Osteoblast (primary cell): ENCODE measurements around the gene MARCHF2. TPM values are rescaled to one million over a fixed set of nuclear protein-coding genes. Genes with fewer than 3 reads are reported as not detected.

Source experiments
- DNase-seq: peaks from one replicate; pipeline ENCODE4 v3.0.0; 2011; ENCODE audit warnings: low spot score, mixed read lengths; ENCODE audit not compliant: insufficient read length; ENCODE audit errors: missing footprints
- H2AFZ ChIP-seq: 2 replicates; pipeline ENCODE4 v1.6.0; 2011; ENCODE audit warnings: mild to moderate bottlenecking, low read length
- H3K27ac ChIP-seq: 2 replicates; pipeline ENCODE4 v1.5.1; 2011; ENCODE audit warnings: mild to moderate bottlenecking, low read depth, low read length, moderate library complexity
- H3K27me3 ChIP-seq: 2 replicates; pipeline ENCODE4 v1.6.0; 2012; ENCODE audit warnings: mild to moderate bottlenecking, control low read depth, inconsistent platforms, low read length, moderate library complexity; ENCODE audit not compliant: insufficient read depth
- H3K36me3 ChIP-seq: 2 replicates; pipeline ENCODE4 v1.5.1; 2011; ENCODE audit warnings: mild to moderate bottlenecking, low read length, control low read depth, moderate library complexity; ENCODE audit not compliant: insufficient read depth
- H3K4me1 ChIP-seq: 2 replicates; pipeline ENCODE4 v1.5.1; 2011; ENCODE audit warnings: mild to moderate bottlenecking, low read length, control low read depth, moderate library complexity; ENCODE audit not compliant: insufficient read depth
- H3K4me2 ChIP-seq: 2 replicates; pipeline ENCODE4 v1.6.0; 2011; ENCODE audit warnings: mild to moderate bottlenecking, low read length; ENCODE audit not compliant: insufficient read depth
- H3K4me3 ChIP-seq: fragments of 200-600 bp; sonication (generic); 3 replicates; pipeline ENCODE4 v1.5.1; 2012; ENCODE audit warnings: mild to moderate bottlenecking, low read length, inconsistent platforms; ENCODE audit not compliant: insufficient read depth
- H3K79me2 ChIP-seq: 2 replicates; pipeline ENCODE4 v1.6.0; 2012; ENCODE audit warnings: mild to moderate bottlenecking, low read length, control low read depth, inconsistent platforms; ENCODE audit not compliant: insufficient read depth
- H3K9me3 ChIP-seq: 2 replicates; pipeline ENCODE4 v1.5.1; 2011; ENCODE audit warnings: low read depth, low read length, control low read depth
- H4K20me1 ChIP-seq: 2 replicates; pipeline ENCODE4 v1.6.0; 2012; ENCODE audit warnings: mild to moderate bottlenecking, low read length, control low read depth; ENCODE audit not compliant: insufficient read depth
- CTCF ChIP-seq: IDR thresholded peaks from 2 replicates; pipeline ENCODE4 v1.5.1; 2011; ENCODE audit warnings: mild to moderate bottlenecking, low read depth, low read length, moderate library complexity; ENCODE audit errors: extremely low read depth
- total RNA-seq: library from RNA; depleted of rRNA; stranded (reverse); fragments of >200 nt; gene quantifications from 2 replicates; pipeline ENCODE4 v1.2.3, GENCODE V29; 2012

The MARCHF2 gene
- total RNA-seq, 1 donor, result 69.8 TPM

GRCh38 chr19:8390617-8390981 is 22.5 kb upstream of the MARCHF2 start:
- peak; percentile 99 for DNase-seq
- Histone ChIP-seq H4K20me1 (peaks cover 45% of the 10 kb centered on the region), H3K4me1 (peaks cover 14% of the 10 kb centered on the region), H3K27me3 (no peaks in the 10 kb centered on the region), H3K36me3 (no peaks in the 10 kb centered on the region), H3K4me3 (peak overlapping the region; percentile 98), H3K27ac (peak overlapping the region; percentile 95), H3K9me3 (no peaks in the 10 kb centered on the region), H3K4me2 (peak overlapping the region; percentile 74), H3K79me2 (peaks cover 43% of the 10 kb centered on the region), H2AFZ (peak overlapping the region; percentile 47)
- TF ChIP-seq CTCF, result no peak

- Histone ChIP-seq H3K27me3 (no peaks in the 10 kb centered on the region), H3K79me2 (peaks cover 51% of the 10 kb centered on the region)
These were observed 21.7 kb upstream of the MARCHF2 start for GRCh38 chr19:8391198-8392016.

GRCh38 chr19:8392017-8392591 is 21.0 kb upstream of the MARCHF2 start:
- H3K4me2 ChIP-seq, result peak overlapping the region; percentile 74
- TF ChIP-seq CTCF, result no peak
- peak; percentile 75 for DNase-seq

More at GRCh38 chr19:8391198-8392016, 21.7 kb upstream of the MARCHF2 start:
- Histone ChIP-seq H3K27ac (no peak overlapping the region), H3K4me2 (peak overlapping the region; percentile 74), H2AFZ (no peak overlapping the region), H3K9me3 (no peaks in the 10 kb centered on the region), H3K4me3 (peak overlapping the region; percentile 55), H3K36me3 (no peaks in the 10 kb centered on the region), H3K4me1 (peaks cover 14% of the 10 kb centered on the region), H4K20me1 (peaks cover 53% of the 10 kb centered on the region)
- DNase-seq, result peak; percentile 59
- no peak for TF ChIP-seq CTCF

GRCh38 chr19:8393192-8393870 is 19.8 kb upstream of the MARCHF2 start:
- no peaks in the 10 kb centered on the region for H3K36me3 ChIP-seq
- no peaks in the 10 kb centered on the region for H3K27me3 ChIP-seq
- no peak overlapping the region for H3K27ac ChIP-seq
- no peak overlapping the region for H2AFZ ChIP-seq
- no peak for TF ChIP-seq CTCF
- DNase-seq, result peak; percentile 34
- no peak overlapping the region for H3K4me2 ChIP-seq
- peaks cover 23% of the 10 kb centered on the region for H3K4me1 ChIP-seq
- H3K79me2 ChIP-seq, result peaks cover 69% of the 10 kb centered on the region
- H4K20me1 ChIP-seq, result peaks cover 71% of the 10 kb centered on the region
- no peaks in the 10 kb centered on the region for H3K9me3 ChIP-seq
- H3K4me3 ChIP-seq, result no peak overlapping the region

More at GRCh38 chr19:8392017-8392591, 21.0 kb upstream of the MARCHF2 start:
- no peaks in the 10 kb centered on the region for H3K27me3 ChIP-seq
- H3K4me3 ChIP-seq, result no peak overlapping the region
- no peak overlapping the region for H2AFZ ChIP-seq
- peaks cover 18% of the 10 kb centered on the region for H3K4me1 ChIP-seq
- peak overlapping the region; percentile 33 for H3K27ac ChIP-seq
- H3K36me3 ChIP-seq, result no peaks in the 10 kb centered on the region
- H3K79me2 ChIP-seq, result peaks cover 56% of the 10 kb centered on the region
- H3K9me3 ChIP-seq, result no peaks in the 10 kb centered on the region
- H4K20me1 ChIP-seq, result peaks cover 59% of the 10 kb centered on the region
